Measurements from ENCODE around the gene CHAT.

CHAT gene

GRCh38 chr10:49613882-49614241, at the start of gene CHAT:
CHAT (plus strand) TSS chr10:49614037; CDS start chr10:49614190, 153 bp downstream.
- no peaks in the 10 kb centered on the region for H3K9me3 ChIP-seq (ENCODE audit: control insufficient read depth in 2 of 2, low read length in 2 of 2)
- no peak within 1 kb of the TSS for H3K4me3 ChIP-seq (ENCODE audit: low read length in 2 of 2)
- no peak within 1 kb of the TSS for H3K27ac ChIP-seq (ENCODE audit: low read depth in 2 of 2, low read length in 2 of 2)
- no peak within 1 kb of the TSS for H3K9ac ChIP-seq (ENCODE audit: low read depth in 1 of 2, low read length in 2 of 2)
- H3K36me3 ChIP-seq (ENCODE audit: control insufficient read depth in 2 of 2, insufficient read depth in 2 of 2, low read length in 2 of 2), result no peaks in the 10 kb centered on the region
- no peaks in the 10 kb centered on the region for H3K4me1 ChIP-seq (ENCODE audit: control insufficient read depth in 2 of 2, insufficient read depth in 2 of 2, low read length in 2 of 2)
- H3K27me3 ChIP-seq (ENCODE audit: control insufficient read depth in 2 of 2, insufficient read depth in 2 of 2, low read length in 2 of 2), result peaks cover 34 to 37% of the 10 kb centered on the region in 2 donors

GRCh38 chr10:49564461-49565009, 49.3 kb upstream of the CHAT start:
- H3K27ac ChIP-seq (ENCODE audit: low read depth in 2 of 2, low read length in 2 of 2), result no peak overlapping the region
- no peak overlapping the region for H3K9ac ChIP-seq (ENCODE audit: low read depth in 1 of 2, low read length in 2 of 2)
- H3K27me3 ChIP-seq (ENCODE audit: control insufficient read depth in 2 of 2, insufficient read depth in 2 of 2, low read length in 2 of 2), result peaks cover 4% of the 10 kb centered on the region in 2 donors
- H3K36me3 ChIP-seq (ENCODE audit: control insufficient read depth in 2 of 2, insufficient read depth in 2 of 2, low read length in 2 of 2), result no peaks in the 10 kb centered on the region
- no peaks in the 10 kb centered on the region for H3K4me1 ChIP-seq (ENCODE audit: control insufficient read depth in 2 of 2, insufficient read depth in 2 of 2, low read length in 2 of 2)
- no peaks in the 10 kb centered on the region for H3K9me3 ChIP-seq (ENCODE audit: control insufficient read depth in 2 of 2, low read length in 2 of 2)
- no peak overlapping the region for H3K4me3 ChIP-seq (ENCODE audit: low read length in 2 of 2)

GRCh38 chr10:49567810-49568209, 46.0 kb upstream of the CHAT start:
- H3K36me3 ChIP-seq (ENCODE audit: control insufficient read depth in 2 of 2, insufficient read depth in 2 of 2, low read length in 2 of 2), result no peaks in the 10 kb centered on the region
- H3K27me3 ChIP-seq (ENCODE audit: control insufficient read depth in 2 of 2, insufficient read depth in 2 of 2, low read length in 2 of 2), result peaks cover 0 to 4% of the 10 kb centered on the region in 2 donors
- no peak overlapping the region for H3K27ac ChIP-seq (ENCODE audit: low read depth in 2 of 2, low read length in 2 of 2)
- no peaks in the 10 kb centered on the region for H3K4me1 ChIP-seq (ENCODE audit: control insufficient read depth in 2 of 2, insufficient read depth in 2 of 2, low read length in 2 of 2)
- H3K4me3 ChIP-seq (ENCODE audit: low read length in 2 of 2), result no peak overlapping the region
- H3K9ac ChIP-seq (ENCODE audit: low read depth in 1 of 2, low read length in 2 of 2), result no peak overlapping the region
- no peaks in the 10 kb centered on the region for H3K9me3 ChIP-seq (ENCODE audit: control insufficient read depth in 2 of 2, low read length in 2 of 2)

GRCh38 chr10:49568235-49568634, 45.6 kb upstream of the CHAT start:
- no peak overlapping the region for H3K27ac ChIP-seq (ENCODE audit: low read depth in 2 of 2, low read length in 2 of 2)
- no peak overlapping the region for H3K9ac ChIP-seq (ENCODE audit: low read depth in 1 of 2, low read length in 2 of 2)
- no peaks in the 10 kb centered on the region for H3K9me3 ChIP-seq (ENCODE audit: control insufficient read depth in 2 of 2, low read length in 2 of 2)
- H3K27me3 ChIP-seq (ENCODE audit: control insufficient read depth in 2 of 2, insufficient read depth in 2 of 2, low read length in 2 of 2), result peaks cover 0 to 4% of the 10 kb centered on the region in 2 donors
- no peak overlapping the region for H3K4me3 ChIP-seq (ENCODE audit: low read length in 2 of 2)
- H3K4me1 ChIP-seq (ENCODE audit: control insufficient read depth in 2 of 2, insufficient read depth in 2 of 2, low read length in 2 of 2), result no peaks in the 10 kb centered on the region
- H3K36me3 ChIP-seq (ENCODE audit: control insufficient read depth in 2 of 2, insufficient read depth in 2 of 2, low read length in 2 of 2), result no peaks in the 10 kb centered on the region

- Histone ChIP-seq H3K4me1 (ENCODE audit: control insufficient read depth in 2 of 2, insufficient read depth in 2 of 2, low read length in 2 of 2) (no peaks in the 10 kb centered on the region), H3K9ac (ENCODE audit: low read depth in 1 of 2, low read length in 2 of 2) (no peak overlapping the region), H3K9me3 (ENCODE audit: control insufficient read depth in 2 of 2, low read length in 2 of 2) (no peaks in the 10 kb centered on the region), H3K36me3 (ENCODE audit: control insufficient read depth in 2 of 2, insufficient read depth in 2 of 2, low read length in 2 of 2) (no peaks in the 10 kb centered on the region), H3K4me3 (ENCODE audit: low read length in 2 of 2) (no peak overlapping the region), H3K27ac (ENCODE audit: low read depth in 2 of 2, low read length in 2 of 2) (no peak overlapping the region), H3K27me3 (ENCODE audit: control insufficient read depth in 2 of 2, insufficient read depth in 2 of 2, low read length in 2 of 2) (no peaks in the 10 kb centered on the region)
Measured at GRCh38 chr10:49569031-49569631, 44.7 kb upstream of the CHAT start.

- Histone ChIP-seq H3K27ac (ENCODE audit: low read depth in 2 of 2, low read length in 2 of 2) (no peak overlapping the region), H3K27me3 (ENCODE audit: control insufficient read depth in 2 of 2, insufficient read depth in 2 of 2, low read length in 2 of 2) (no peaks in the 10 kb centered on the region), H3K9me3 (ENCODE audit: control insufficient read depth in 2 of 2, low read length in 2 of 2) (no peaks in the 10 kb centered on the region), H3K4me3 (ENCODE audit: low read length in 2 of 2) (no peak overlapping the region), H3K4me1 (ENCODE audit: control insufficient read depth in 2 of 2, insufficient read depth in 2 of 2, low read length in 2 of 2) (no peaks in the 10 kb centered on the region), H3K36me3 (ENCODE audit: control insufficient read depth in 2 of 2, insufficient read depth in 2 of 2, low read length in 2 of 2) (no peaks in the 10 kb centered on the region), H3K9ac (ENCODE audit: low read depth in 1 of 2, low read length in 2 of 2) (no peak overlapping the region)
Measured at GRCh38 chr10:49571388-49571787, 42.4 kb upstream of the CHAT start.

GRCh38 chr10:49572594-49573114, 41.2 kb upstream of the CHAT start:
- Histone ChIP-seq H3K36me3 (ENCODE audit: control insufficient read depth in 2 of 2, insufficient read depth in 2 of 2, low read length in 2 of 2) (no peaks in the 10 kb centered on the region), H3K4me3 (ENCODE audit: low read length in 2 of 2) (no peak overlapping the region), H3K27ac (ENCODE audit: low read depth in 2 of 2, low read length in 2 of 2) (no peak overlapping the region), H3K9ac (ENCODE audit: low read depth in 1 of 2, low read length in 2 of 2) (no peak overlapping the region), H3K4me1 (ENCODE audit: control insufficient read depth in 2 of 2, insufficient read depth in 2 of 2, low read length in 2 of 2) (no peaks in the 10 kb centered on the region), H3K9me3 (ENCODE audit: control insufficient read depth in 2 of 2, low read length in 2 of 2) (no peaks in the 10 kb centered on the region), H3K27me3 (ENCODE audit: control insufficient read depth in 2 of 2, insufficient read depth in 2 of 2, low read length in 2 of 2) (no peaks in the 10 kb centered on the region)

GRCh38 chr10:49575489-49576072, 38.3 kb upstream of the CHAT start:
- no peak overlapping the region for H3K27ac ChIP-seq (ENCODE audit: low read depth in 2 of 2, low read length in 2 of 2)
- H3K36me3 ChIP-seq (ENCODE audit: control insufficient read depth in 2 of 2, insufficient read depth in 2 of 2, low read length in 2 of 2), result no peaks in the 10 kb centered on the region
- H3K27me3 ChIP-seq (ENCODE audit: control insufficient read depth in 2 of 2, insufficient read depth in 2 of 2, low read length in 2 of 2), result no peaks in the 10 kb centered on the region
- no peak overlapping the region for H3K9ac ChIP-seq (ENCODE audit: low read depth in 1 of 2, low read length in 2 of 2)
- H3K9me3 ChIP-seq (ENCODE audit: control insufficient read depth in 2 of 2, low read length in 2 of 2), result no peaks in the 10 kb centered on the region
- H3K4me1 ChIP-seq (ENCODE audit: control insufficient read depth in 2 of 2, insufficient read depth in 2 of 2, low read length in 2 of 2), result no peaks in the 10 kb centered on the region
- H3K4me3 ChIP-seq (ENCODE audit: low read length in 2 of 2), result no peak overlapping the region

GRCh38 chr10:49577182-49577925, 36.5 kb upstream of the CHAT start:
- no peaks in the 10 kb centered on the region for H3K4me1 ChIP-seq (ENCODE audit: control insufficient read depth in 2 of 2, insufficient read depth in 2 of 2, low read length in 2 of 2)
- no peak overlapping the region for H3K4me3 ChIP-seq (ENCODE audit: low read length in 2 of 2)

GRCh38 chr10:49578392-49578791, 35.4 kb upstream of the CHAT start:
- Histone ChIP-seq H3K27me3 (ENCODE audit: control insufficient read depth in 2 of 2, insufficient read depth in 2 of 2, low read length in 2 of 2) (no peaks in the 10 kb centered on the region), H3K4me1 (ENCODE audit: control insufficient read depth in 2 of 2, insufficient read depth in 2 of 2, low read length in 2 of 2) (no peaks in the 10 kb centered on the region)

More at GRCh38 chr10:49577182-49577925, 36.5 kb upstream of the CHAT start:
- Histone ChIP-seq H3K9ac (ENCODE audit: low read depth in 1 of 2, low read length in 2 of 2) (no peak overlapping the region), H3K27ac (ENCODE audit: low read depth in 2 of 2, low read length in 2 of 2) (no peak overlapping the region), H3K36me3 (ENCODE audit: control insufficient read depth in 2 of 2, insufficient read depth in 2 of 2, low read length in 2 of 2) (no peaks in the 10 kb centered on the region), H3K27me3 (ENCODE audit: control insufficient read depth in 2 of 2, insufficient read depth in 2 of 2, low read length in 2 of 2) (no peaks in the 10 kb centered on the region), H3K9me3 (ENCODE audit: control insufficient read depth in 2 of 2, low read length in 2 of 2) (no peaks in the 10 kb centered on the region)

More at GRCh38 chr10:49578392-49578791, 35.4 kb upstream of the CHAT start:
- Histone ChIP-seq H3K36me3 (ENCODE audit: control insufficient read depth in 2 of 2, insufficient read depth in 2 of 2, low read length in 2 of 2) (no peaks in the 10 kb centered on the region), H3K4me3 (ENCODE audit: low read length in 2 of 2) (no peak overlapping the region), H3K9ac (ENCODE audit: low read depth in 1 of 2, low read length in 2 of 2) (no peak overlapping the region), H3K9me3 (ENCODE audit: control insufficient read depth in 2 of 2, low read length in 2 of 2) (no peaks in the 10 kb centered on the region), H3K27ac (ENCODE audit: low read depth in 2 of 2, low read length in 2 of 2) (no peak overlapping the region)
